ENCODE results near the gene MSANTD2. TPM values are rescaled to one million over a fixed set of nuclear protein-coding genes. Genes with fewer than 3 reads are reported as not detected.

MSANTD2 gene
- total and polyA plus RNA-seq, 2 donors (not counting 1 experiment from before 2014, with no cell fraction given), result 11.1 to 26.8 TPM

- POLR2A ChIA-PET, result interaction anchor here (1.2 kb wide), 1 partner anchor 12 kb away, joined by 4 read pairs; no protein-coding TSS in a partner anchor
- H3K4me2 ChIP-seq (replicated peaks; ENCODE audit: low read depth, low read length, poor library complexity, severe bottlenecking), result peak overlapping the region; percentile 34
- Mint-ChIP-seq H3K9me3 (ENCODE audit: insufficient read depth) (no peaks in the 10 kb centered on the region), H3K4me3 (peak overlapping the region; percentile 29), H3K27ac (peak overlapping the region; percentile 46), H3K27me3 (no peaks in the 10 kb centered on the region), H3K4me1 (peaks cover 35% of the 10 kb centered on the region)
- H3K79me2 ChIP-seq (ENCODE audit: control insufficient read depth, insufficient read depth, low read length), result peaks cover 5% of the 10 kb centered on the region
- no peaks in the 10 kb centered on the region for H3K36me3 ChIP-seq (replicated peaks in 1 of 2; ENCODE audit: control extremely low read depth in 1 of 2, control insufficient read depth in 1 of 2, extremely low read depth in 1 of 2, insufficient read depth in 2 of 2, low read length in 1 of 2)
- ATAC-seq (ENCODE audit: low read depth) (no peak), DNase-seq (no peak)
- no peak overlapping the region for H3K27ac ChIP-seq (ENCODE audit: low read length in 2 of 2)
- WGBS (ENCODE audit: insufficient coverage), result 90% methylated on average over 8 of the region's 12 CpGs
- peaks cover 24 to 47% of the 10 kb centered on the region in 2 donors for H3K4me1 ChIP-seq (ENCODE audit: control insufficient read depth in 2 of 2, insufficient read depth in 2 of 2, low read length in 2 of 2)
- intact Hi-C loops (cut with micrococcal nuclease), result loop anchor here (5.0 kb wide), 2 partner anchors 126 to 204 kb away; partner anchors contain the start of genes CCDC15 and TBRG1
- H3K9ac ChIP-seq (ENCODE audit: low read length), result no peak overlapping the region
- H3K4me3 ChIP-seq (ENCODE audit: control extremely low read depth in 1 of 5, extremely low read depth in 1 of 5, insufficient read depth in 1 of 5, low read depth in 2 of 5, low read length in 4 of 5), result no peak overlapping the region
- CTCF ChIA-PET, result interaction anchor here (1.0 to 9.8 kb wide), 7 partner anchors 8 to 90 kb away, joined by 3 to 153 read pairs (median 3); partner anchors contain the start of gene ESAM
- H4K20me1 ChIP-seq (ENCODE audit: control insufficient read depth, insufficient read depth, low read length, poor library complexity, severe bottlenecking), result no peaks in the 10 kb centered on the region
- no peak for TF ChIP-seq EZH2 (IDR thresholded peaks at IDR 0.05; ENCODE audit: borderline replicate concordance, insufficient read depth, low read depth, low read length, poor library complexity, severe bottlenecking)
- TF ChIP-seq CTCF (IDR thresholded peaks at IDR 0.05), result no peak
- H2AFZ ChIP-seq (ENCODE audit: insufficient read depth, low read depth, low read length, poor library complexity, severe bottlenecking), result no peak overlapping the region
- no peaks in the 10 kb centered on the region for H3K27me3 ChIP-seq (replicated peaks in 1 of 4; ENCODE audit: control extremely low read depth in 1 of 4, control insufficient read depth in 3 of 4, insufficient read depth in 4 of 4, low read length in 3 of 4)
- H3K9me3 ChIP-seq (ENCODE audit: control extremely low read depth in 1 of 3, control insufficient read depth in 2 of 3, insufficient read depth in 1 of 3, low read length in 2 of 3), result no peaks in the 10 kb centered on the region
Measured at GRCh38 chr11:124748481-124749343, 51.5 kb downstream of the MSANTD2 start.

GRCh38 chr11:124748100-124748418 lies 52.1 kb downstream of the MSANTD2 start:
- H3K27ac Mint-ChIP-seq, result peak overlapping the region; percentile 46
- WGBS (ENCODE audit: insufficient coverage), result 97% methylated on average over 6 of the region's 7 CpGs
- CTCF ChIA-PET, result interaction anchor here (1.0 to 9.8 kb wide), 6 partner anchors 14 to 90 kb away, joined by 3 to 153 read pairs (median 4); partner anchors contain the start of gene ESAM
- H3K9me3 Mint-ChIP-seq (ENCODE audit: insufficient read depth), result no peaks in the 10 kb centered on the region
- H3K27ac ChIP-seq (ENCODE audit: low read length in 2 of 2), result no peak overlapping the region
- no peak for TF ChIP-seq CTCF (IDR thresholded peaks at IDR 0.05)
- no peak for TF ChIP-seq EZH2 (IDR thresholded peaks at IDR 0.05; ENCODE audit: borderline replicate concordance, insufficient read depth, low read depth, low read length, poor library complexity, severe bottlenecking)
- DNase-seq (no peak), ATAC-seq (ENCODE audit: low read depth) (no peak)
- peaks cover 35% of the 10 kb centered on the region for H3K4me1 Mint-ChIP-seq
- POLR2A ChIA-PET, result no interaction called here
- H3K4me3 ChIP-seq (ENCODE audit: control extremely low read depth in 1 of 5, extremely low read depth in 1 of 5, insufficient read depth in 1 of 5, low read depth in 2 of 5, low read length in 4 of 5), result no peak overlapping the region
- no peak overlapping the region for H2AFZ ChIP-seq (ENCODE audit: insufficient read depth, low read depth, low read length, poor library complexity, severe bottlenecking)
- intact Hi-C loops (cut with micrococcal nuclease), result loop anchor here (5.0 kb wide), 2 partner anchors 126 to 204 kb away; partner anchors contain the start of genes CCDC15 and TBRG1
- H3K4me2 ChIP-seq (replicated peaks; ENCODE audit: low read depth, low read length, poor library complexity, severe bottlenecking), result no peak overlapping the region
- H3K4me1 ChIP-seq (ENCODE audit: control insufficient read depth in 2 of 2, insufficient read depth in 2 of 2, low read length in 2 of 2), result peaks cover 24 to 47% of the 10 kb centered on the region in 2 donors
- H3K79me2 ChIP-seq (ENCODE audit: control insufficient read depth, insufficient read depth, low read length), result peaks cover 5% of the 10 kb centered on the region
- no peaks in the 10 kb centered on the region for H4K20me1 ChIP-seq (ENCODE audit: control insufficient read depth, insufficient read depth, low read length, poor library complexity, severe bottlenecking)
- H3K9ac ChIP-seq (ENCODE audit: low read length), result no peak overlapping the region
- H3K27me3 Mint-ChIP-seq, result no peaks in the 10 kb centered on the region
- no peaks in the 10 kb centered on the region for H3K27me3 ChIP-seq (replicated peaks in 1 of 4; ENCODE audit: control extremely low read depth in 1 of 4, control insufficient read depth in 3 of 4, insufficient read depth in 4 of 4, low read length in 3 of 4)
- peak overlapping the region; percentile 99 for H3K4me3 Mint-ChIP-seq
- no peaks in the 10 kb centered on the region for H3K36me3 ChIP-seq (replicated peaks in 1 of 2; ENCODE audit: control extremely low read depth in 1 of 2, control insufficient read depth in 1 of 2, extremely low read depth in 1 of 2, insufficient read depth in 2 of 2, low read length in 1 of 2)
- no peaks in the 10 kb centered on the region for H3K9me3 ChIP-seq (ENCODE audit: control extremely low read depth in 1 of 3, control insufficient read depth in 2 of 3, insufficient read depth in 1 of 3, low read length in 2 of 3)

All from B cell (primary cell).